ENCODE data around the gene RHOU.
A peak's percentile ranks its signal among the peaks of the same experiment; 100 is the strongest.

RHOU gene

GRCh38 chr1:228725178-228725577 lies 10.1 kb upstream of the RHOU start:
- no peak overlapping the region for H3K4me3 Mint-ChIP-seq
- H3K27ac Mint-ChIP-seq = no peak overlapping the region
- H3K4me1 Mint-ChIP-seq = no peaks in the 10 kb centered on the region
- H3K36me3 Mint-ChIP-seq = no peaks in the 10 kb centered on the region
- ATAC-seq (no peak), DNase-seq (ENCODE audit: low spot score in 2 of 2) (no peak)
- H3K9me3 Mint-ChIP-seq = no peaks in the 10 kb centered on the region

- H3K4me3 Mint-ChIP-seq = no peak overlapping the region
- DNase-seq (ENCODE audit: low spot score in 2 of 2) (no peak), ATAC-seq (no peak)
- no peaks in the 10 kb centered on the region for H3K4me1 Mint-ChIP-seq
- no peak overlapping the region for H3K27ac Mint-ChIP-seq
- H3K9me3 Mint-ChIP-seq = no peaks in the 10 kb centered on the region
- H3K36me3 Mint-ChIP-seq = no peaks in the 10 kb centered on the region
Observed at GRCh38 chr1:228727681-228728171, 7.6 kb upstream of the RHOU start.

DNA sequence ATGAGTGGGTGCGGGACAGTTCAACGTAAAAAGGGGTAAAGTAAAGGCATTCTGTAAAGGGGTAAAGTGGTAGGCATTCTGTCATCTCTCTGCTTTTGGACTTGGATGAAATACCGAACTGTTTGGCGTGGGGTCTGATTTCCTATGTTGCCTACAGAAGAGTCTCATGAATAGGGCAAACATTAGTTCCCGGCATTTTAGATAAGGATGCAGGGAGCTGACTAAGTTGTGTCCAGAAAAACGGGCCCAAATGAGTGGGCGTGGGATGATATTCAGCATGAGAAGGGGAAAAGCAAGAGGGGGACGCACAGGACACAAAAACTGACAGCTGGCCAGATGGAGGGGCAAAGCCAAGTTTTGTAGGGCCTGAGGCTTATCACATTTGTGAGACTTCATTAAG lies 2.9 kb upstream of the RHOU start:
- H3K4me1 Mint-ChIP-seq = peaks cover 20% of the 10 kb centered on the region
- no peak overlapping the region for H3K27ac Mint-ChIP-seq
- no peak overlapping the region for H3K4me3 Mint-ChIP-seq
- ATAC-seq (no peak), DNase-seq (ENCODE audit: low spot score in 2 of 2) (peak in 1 of 2 donors; percentile 41)
- no peaks in the 10 kb centered on the region for H3K9me3 Mint-ChIP-seq
- H3K36me3 Mint-ChIP-seq = no peaks in the 10 kb centered on the region

GRCh38 chr1:228733576-228733975 lies 1.7 kb upstream of the RHOU start:
- H3K27ac Mint-ChIP-seq = no peak overlapping the region
- H3K4me1 Mint-ChIP-seq = peaks cover 31% of the 10 kb centered on the region

GRCh38 chr1:228735871-228736586 lies 750 bp downstream of the RHOU start:
- DNase-seq (ENCODE audit: low spot score in 2 of 2) (no peak), ATAC-seq (peak; percentile 49)
- Mint-ChIP-seq H3K36me3 (no peaks in the 10 kb centered on the region), H3K4me3 (peak overlapping the region; percentile 72), H3K27ac (no peak overlapping the region), H3K4me1 (peaks cover 40% of the 10 kb centered on the region), H3K9me3 (no peaks in the 10 kb centered on the region)

More at GRCh38 chr1:228733576-228733975, 1.7 kb upstream of the RHOU start:
- no peaks in the 10 kb centered on the region for H3K9me3 Mint-ChIP-seq
- no peak overlapping the region for H3K4me3 Mint-ChIP-seq
- H3K36me3 Mint-ChIP-seq = no peaks in the 10 kb centered on the region
- ATAC-seq (no peak), DNase-seq (ENCODE audit: low spot score in 2 of 2) (peak in 1 of 2 donors; percentile 32)

DNA sequence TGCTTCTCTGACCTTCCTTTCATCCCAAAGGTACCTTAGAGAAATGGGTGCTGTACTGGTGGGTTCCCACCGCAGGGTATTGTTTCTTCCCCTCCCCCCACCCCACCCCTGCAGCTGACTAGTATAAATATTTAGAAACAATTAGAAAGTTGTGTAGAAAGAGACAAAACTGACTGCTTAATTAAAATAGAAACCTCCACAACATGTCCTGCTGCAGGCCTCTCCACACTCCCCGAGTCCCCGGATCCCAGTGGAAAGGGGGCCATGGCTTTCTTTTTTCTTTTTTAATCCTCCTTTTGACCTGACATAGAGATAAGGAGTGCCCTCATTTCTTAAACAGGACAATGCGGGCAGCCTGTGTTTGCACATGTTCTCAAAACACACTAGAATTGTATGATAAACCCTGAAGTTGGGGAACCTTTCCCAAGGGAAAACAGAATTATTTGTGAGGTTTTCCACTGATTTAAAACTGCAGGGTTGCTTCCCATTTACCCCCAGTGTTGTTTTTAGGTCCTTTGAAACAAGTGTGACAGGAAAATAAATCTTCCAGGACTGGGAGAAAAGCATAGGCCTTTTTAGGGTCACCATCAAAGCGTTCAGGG lies 1.7 kb downstream of the RHOU start:
- Mint-ChIP-seq H3K27ac (no peak overlapping the region), H3K9me3 (no peaks in the 10 kb centered on the region), H3K36me3 (no peaks in the 10 kb centered on the region), H3K4me3 (peak overlapping the region; percentile 72), H3K4me1 (peaks cover 40% of the 10 kb centered on the region)
- no peak for ATAC-seq
- DNase-seq (ENCODE audit: low spot score in 2 of 2) = no peak

GRCh38 chr1:228737601-228738041 lies 2.3 kb downstream of the RHOU start:
- Mint-ChIP-seq H3K4me1 (peaks cover 40% of the 10 kb centered on the region), H3K36me3 (no peaks in the 10 kb centered on the region), H3K27ac (no peak overlapping the region), H3K9me3 (no peaks in the 10 kb centered on the region), H3K4me3 (peak overlapping the region; percentile 72)
- DNase-seq (ENCODE audit: low spot score in 2 of 2) (no peak), ATAC-seq (no peak)

DNA sequence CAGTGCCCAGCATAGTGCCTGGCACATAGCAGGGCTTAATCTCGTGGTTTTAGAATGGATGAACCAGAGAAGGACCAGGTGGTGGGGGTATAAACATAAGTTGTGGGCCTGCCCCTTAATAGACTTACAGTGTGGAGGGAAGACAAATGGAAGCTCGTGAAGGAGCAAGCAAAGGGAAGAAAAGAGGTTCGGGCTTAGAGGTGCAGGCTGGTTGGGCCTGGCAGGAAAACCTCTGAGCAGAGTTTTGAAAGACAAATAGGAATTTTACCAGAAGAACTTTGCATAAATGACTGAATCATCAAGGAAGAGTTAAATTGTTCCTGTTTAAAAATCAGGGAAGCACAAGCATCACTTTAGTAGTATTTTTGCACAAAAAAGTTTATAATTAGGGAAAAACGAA lies 4.5 kb downstream of the RHOU start:
- Mint-ChIP-seq H3K9me3 (no peaks in the 10 kb centered on the region), H3K27ac (no peak overlapping the region), H3K4me3 (no peak overlapping the region), H3K4me1 (peaks cover 35% of the 10 kb centered on the region), H3K36me3 (no peaks in the 10 kb centered on the region)
- ATAC-seq (no peak), DNase-seq (ENCODE audit: low spot score in 2 of 2) (no peak)

GRCh38 chr1:228740543-228741317 lies 5.5 kb downstream of the RHOU start:
- peaks cover 34% of the 10 kb centered on the region for H3K4me1 Mint-ChIP-seq
- ATAC-seq = no peak
- no peak overlapping the region for H3K27ac Mint-ChIP-seq
- H3K9me3 Mint-ChIP-seq = no peaks in the 10 kb centered on the region
- H3K4me3 Mint-ChIP-seq = no peak overlapping the region
- no peak for DNase-seq (ENCODE audit: low spot score in 2 of 2)
- no peaks in the 10 kb centered on the region for H3K36me3 Mint-ChIP-seq

DNA sequence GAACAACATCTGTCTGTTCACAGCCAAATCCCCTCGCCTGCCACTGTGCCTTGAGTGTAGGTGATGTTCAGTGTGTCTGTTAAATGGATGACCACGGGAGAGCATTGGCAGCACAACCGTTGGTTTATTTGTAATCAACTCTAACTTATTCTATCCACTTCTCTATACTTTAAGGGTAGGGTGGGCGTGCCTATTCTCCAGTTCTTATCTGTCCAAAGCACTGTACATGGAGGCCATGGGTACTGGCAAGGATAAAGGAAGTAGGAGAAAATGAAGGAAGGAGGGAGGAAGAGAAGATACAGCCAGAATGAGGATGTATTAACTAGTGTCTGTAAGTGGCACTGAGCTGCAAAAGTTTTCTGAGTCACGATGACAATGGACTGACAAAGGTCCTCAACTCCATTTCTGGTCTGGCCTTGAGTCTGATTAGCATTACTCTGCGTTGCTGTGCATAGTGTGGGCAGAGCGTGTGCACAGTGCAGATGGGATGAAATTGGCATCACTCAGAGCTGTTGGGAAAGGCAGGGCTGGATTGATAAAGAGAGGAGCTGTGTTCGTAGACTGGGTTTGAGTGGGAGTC lies 7.1 kb downstream of the RHOU start:
- DNase-seq (ENCODE audit: low spot score in 2 of 2) (no peak), ATAC-seq (no peak)
- Mint-ChIP-seq H3K4me3 (no peak overlapping the region), H3K9me3 (no peaks in the 10 kb centered on the region), H3K27ac (no peak overlapping the region), H3K36me3 (no peaks in the 10 kb centered on the region), H3K4me1 (peaks cover 24% of the 10 kb centered on the region)

DNA sequence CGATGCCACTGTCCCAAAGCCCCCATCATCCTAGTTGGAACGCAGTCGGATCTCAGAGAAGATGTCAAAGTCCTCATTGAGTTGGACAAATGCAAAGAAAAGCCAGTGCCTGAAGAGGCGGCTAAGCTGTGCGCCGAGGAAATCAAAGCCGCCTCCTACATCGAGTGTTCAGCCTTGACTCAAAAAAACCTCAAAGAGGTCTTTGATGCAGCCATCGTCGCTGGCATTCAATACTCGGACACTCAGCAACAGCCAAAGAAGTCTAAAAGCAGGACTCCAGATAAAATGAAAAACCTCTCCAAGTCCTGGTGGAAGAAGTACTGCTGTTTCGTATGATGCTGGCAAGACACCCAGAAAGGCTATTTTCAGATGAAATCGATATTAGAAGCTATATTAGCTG lies 8.1 kb downstream of the RHOU start:
- ATAC-seq (no peak), DNase-seq (ENCODE audit: low spot score in 2 of 2) (no peak)
- H3K36me3 Mint-ChIP-seq = no peaks in the 10 kb centered on the region
- H3K4me1 Mint-ChIP-seq = peaks cover 24% of the 10 kb centered on the region
- no peak overlapping the region for H3K27ac Mint-ChIP-seq
- no peaks in the 10 kb centered on the region for H3K9me3 Mint-ChIP-seq
- H3K4me3 Mint-ChIP-seq = no peak overlapping the region

DNA sequence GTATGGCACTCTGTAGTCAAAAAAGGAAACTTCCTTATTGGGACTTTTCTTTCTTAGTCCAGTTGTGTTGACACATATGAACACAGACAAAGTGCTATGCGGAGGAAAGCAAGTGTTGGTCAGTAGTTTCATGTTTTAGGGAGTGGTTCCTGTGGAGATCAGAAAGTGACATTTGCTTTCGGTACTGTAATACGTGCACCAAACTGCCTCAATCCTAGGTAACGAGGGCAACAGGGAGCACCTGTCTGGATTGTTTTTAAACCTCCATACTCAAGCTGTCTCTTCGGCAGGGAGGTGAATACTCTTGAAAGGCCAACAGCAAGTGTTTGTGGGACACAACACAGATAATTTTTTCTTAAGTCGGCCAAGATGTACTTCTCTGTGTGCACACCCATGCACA lies 9.1 kb downstream of the RHOU start:
- H3K9me3 Mint-ChIP-seq = no peaks in the 10 kb centered on the region
- ATAC-seq = no peak
- H3K36me3 Mint-ChIP-seq = no peaks in the 10 kb centered on the region
- no peak overlapping the region for H3K4me3 Mint-ChIP-seq
- no peak overlapping the region for H3K27ac Mint-ChIP-seq
- H3K4me1 Mint-ChIP-seq = peaks cover 24% of the 10 kb centered on the region
- DNase-seq (ENCODE audit: low spot score in 2 of 2) = no peak

GRCh38 chr1:228744918-228745317 lies 9.6 kb downstream of the RHOU start:
- no peak overlapping the region for H3K27ac Mint-ChIP-seq
- no peak for ATAC-seq
- H3K36me3 Mint-ChIP-seq = no peaks in the 10 kb centered on the region

GRCh38 chr1:228745497-228745896 lies 10.2 kb downstream of the RHOU start:
- ATAC-seq = no peak
- Mint-ChIP-seq H3K27ac (no peak overlapping the region), H3K9me3 (no peaks in the 10 kb centered on the region), H3K4me1 (peaks cover 25% of the 10 kb centered on the region), H3K4me3 (no peak overlapping the region), H3K36me3 (no peaks in the 10 kb centered on the region)
- no peak for DNase-seq (ENCODE audit: low spot score in 2 of 2)

More at GRCh38 chr1:228744918-228745317, 9.6 kb downstream of the RHOU start:
- H3K4me1 Mint-ChIP-seq = peaks cover 25% of the 10 kb centered on the region
- no peak for DNase-seq (ENCODE audit: low spot score in 2 of 2)
- H3K4me3 Mint-ChIP-seq = no peak overlapping the region
- no peaks in the 10 kb centered on the region for H3K9me3 Mint-ChIP-seq

- Mint-ChIP-seq H3K27ac (no peak overlapping the region), H3K36me3 (no peaks in the 10 kb centered on the region), H3K9me3 (no peaks in the 10 kb centered on the region), H3K4me3 (no peak overlapping the region), H3K4me1 (peaks cover 39% of the 10 kb centered on the region)
- ATAC-seq = no peak
- no peak for DNase-seq (ENCODE audit: low spot score in 2 of 2)
Observed at GRCh38 chr1:228747301-228747935, 12.1 kb downstream of the RHOU start.
